ENCODE measurements around the gene CCDC85C.

Gene CCDC85C

GRCh38 chr14:99473458-99473857 lies 130.5 kb downstream of the CCDC85C start:
- TF ChIP-seq CTCF (IDR thresholded peaks at IDR 0.05), result no peak

GRCh38 chr14:99472937-99473336 lies 131.1 kb downstream of the CCDC85C start:
- H3K9me3 ChIP-seq, result no peaks in the 10 kb centered on the region

More at GRCh38 chr14:99473458-99473857, 130.5 kb downstream of the CCDC85C start:
- Histone ChIP-seq H3K27me3 (no peaks in the 10 kb centered on the region), H3K27ac (no peak overlapping the region), H3K36me3 (no peaks in the 10 kb centered on the region), H3K9me3 (no peaks in the 10 kb centered on the region), H3K4me3 (no peak overlapping the region), H3K4me1 (peaks cover 0 to 4% (median 2%) of the 10 kb centered on the region in 4 donors)
- no peak for DNase-seq
- intact Hi-C loops (cut with DNase I; ENCODE audit: low total_unique reads), result no loop called here

GRCh38 chr14:99471731-99472130 lies 132.3 kb downstream of the CCDC85C start:
- H3K27ac ChIP-seq, result no peak overlapping the region
- no peak for TF ChIP-seq CTCF (IDR thresholded peaks at IDR 0.05)
- no peaks in the 10 kb centered on the region for H3K9me3 ChIP-seq
- no peak overlapping the region for H3K4me3 ChIP-seq
- H3K4me1 ChIP-seq, result peaks cover 0 to 12% (median 4%) of the 10 kb centered on the region in 4 donors
- no peaks in the 10 kb centered on the region for H3K27me3 ChIP-seq
- intact Hi-C loops (cut with DNase I; ENCODE audit: low total_unique reads), result no loop called here
- no peaks in the 10 kb centered on the region for H3K36me3 ChIP-seq
- DNase-seq, result no peak

More at GRCh38 chr14:99472937-99473336, 131.1 kb downstream of the CCDC85C start:
- no peak overlapping the region for H3K27ac ChIP-seq
- peaks cover 0 to under 1% (median 0%) of the 10 kb centered on the region in 4 donors for H3K4me1 ChIP-seq
- H3K27me3 ChIP-seq, result no peaks in the 10 kb centered on the region
- no peak for DNase-seq
- intact Hi-C loops (cut with DNase I; ENCODE audit: low total_unique reads), result no loop called here
- H3K4me3 ChIP-seq, result no peak overlapping the region
- H3K36me3 ChIP-seq, result no peaks in the 10 kb centered on the region
- TF ChIP-seq CTCF (IDR thresholded peaks at IDR 0.05), result no peak

- peaks cover 0 to 13% (median 4%) of the 10 kb centered on the region in 4 donors for H3K4me1 ChIP-seq
- H3K4me3 ChIP-seq, result no peak overlapping the region
- intact Hi-C loops (cut with DNase I; ENCODE audit: low total_unique reads), result no loop called here
- no peaks in the 10 kb centered on the region for H3K27me3 ChIP-seq
- H3K27ac ChIP-seq, result no peak overlapping the region
- TF ChIP-seq CTCF (IDR thresholded peaks at IDR 0.05), result no peak
- H3K36me3 ChIP-seq, result peaks cover 15 to 16% (median 16%) of the 10 kb centered on the region in 3 donors
- no peaks in the 10 kb centered on the region for H3K9me3 ChIP-seq
- no peak for DNase-seq
Measured at GRCh38 chr14:99468836-99469592, 135.0 kb downstream of the CCDC85C start.

GRCh38 chr14:99468081-99468480 lies 135.9 kb downstream of the CCDC85C start:
- no peak overlapping the region for H3K4me3 ChIP-seq
- H3K27me3 ChIP-seq, result no peaks in the 10 kb centered on the region
- peaks cover 20 to 25% (median 24%) of the 10 kb centered on the region in 3 donors for H3K36me3 ChIP-seq
- H3K27ac ChIP-seq, result no peak overlapping the region
- no peaks in the 10 kb centered on the region for H3K9me3 ChIP-seq
- H3K4me1 ChIP-seq, result peaks cover 0 to 13% (median 4%) of the 10 kb centered on the region in 4 donors
- no peak for TF ChIP-seq CTCF (IDR thresholded peaks at IDR 0.05)
- DNase-seq, result no peak
- intact Hi-C loops (cut with DNase I; ENCODE audit: low total_unique reads), result no loop called here

Measured in tibial artery (tissue), 4 donors.